Measurements from ENCODE around the gene SV2C. TPM values are rescaled to one million over a fixed set of nuclear protein-coding genes. Genes with fewer than 3 reads are reported as not detected.

Gene SV2C
- polyA plus RNA-seq, 3 donors: 0.01 to 0.02 TPM; not detected in 1

DNA sequence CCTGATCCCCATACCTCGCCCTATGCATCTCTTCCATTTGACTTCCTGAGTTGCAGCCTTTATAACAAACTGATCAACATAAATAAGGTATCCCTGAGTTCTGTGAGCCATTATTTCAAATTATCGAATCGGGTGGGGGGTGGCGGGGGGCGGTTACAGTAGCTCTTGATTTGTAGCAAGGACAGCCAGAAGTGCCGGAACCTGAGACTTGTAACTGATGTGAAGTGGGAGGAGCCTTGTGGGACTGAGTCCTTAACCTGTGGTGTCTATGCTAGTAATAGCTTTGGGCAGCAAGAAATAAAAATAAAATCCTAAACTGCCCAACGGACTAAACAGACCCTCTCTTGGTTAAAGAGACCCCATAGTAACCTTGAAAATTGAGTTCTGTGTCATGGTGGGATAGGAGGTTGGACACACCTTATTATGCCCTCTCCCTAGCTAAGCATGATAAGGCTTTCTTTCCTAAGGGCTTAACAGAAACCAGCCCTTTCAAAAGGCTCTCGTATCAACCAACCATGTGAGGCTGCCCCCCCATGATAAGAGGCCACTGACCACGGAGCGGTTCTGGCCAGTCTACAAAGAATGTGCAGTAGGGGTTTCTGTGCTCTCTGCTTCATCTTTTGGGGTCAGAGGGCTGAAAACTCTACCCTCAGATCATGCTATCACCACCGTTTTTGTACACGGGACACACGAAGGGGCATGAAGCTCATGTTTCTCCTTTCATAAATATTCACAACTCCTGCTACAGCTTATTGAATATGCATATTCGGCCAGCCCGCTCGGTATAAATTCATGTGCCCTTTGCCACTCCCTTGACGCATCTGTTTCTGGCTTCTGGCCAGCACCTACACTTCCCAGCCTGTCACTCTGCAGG, 280.4 kb downstream of the SV2C start:
- WGBS (ENCODE audit: insufficient coverage): 91% methylated on average over 12 of the region's 17 CpGs
- no peak overlapping the region for H3K4me3 Mint-ChIP-seq
- no peaks in the 10 kb centered on the region for H3K36me3 ChIP-seq (replicated peaks in 1 of 2; ENCODE audit: control insufficient read depth in 1 of 2, insufficient read depth in 2 of 2, low read length in 2 of 2)
- no peaks in the 10 kb centered on the region for H3K79me2 ChIP-seq (ENCODE audit: insufficient read depth, low read length)
- TF ChIP-seq, protein P1, sequence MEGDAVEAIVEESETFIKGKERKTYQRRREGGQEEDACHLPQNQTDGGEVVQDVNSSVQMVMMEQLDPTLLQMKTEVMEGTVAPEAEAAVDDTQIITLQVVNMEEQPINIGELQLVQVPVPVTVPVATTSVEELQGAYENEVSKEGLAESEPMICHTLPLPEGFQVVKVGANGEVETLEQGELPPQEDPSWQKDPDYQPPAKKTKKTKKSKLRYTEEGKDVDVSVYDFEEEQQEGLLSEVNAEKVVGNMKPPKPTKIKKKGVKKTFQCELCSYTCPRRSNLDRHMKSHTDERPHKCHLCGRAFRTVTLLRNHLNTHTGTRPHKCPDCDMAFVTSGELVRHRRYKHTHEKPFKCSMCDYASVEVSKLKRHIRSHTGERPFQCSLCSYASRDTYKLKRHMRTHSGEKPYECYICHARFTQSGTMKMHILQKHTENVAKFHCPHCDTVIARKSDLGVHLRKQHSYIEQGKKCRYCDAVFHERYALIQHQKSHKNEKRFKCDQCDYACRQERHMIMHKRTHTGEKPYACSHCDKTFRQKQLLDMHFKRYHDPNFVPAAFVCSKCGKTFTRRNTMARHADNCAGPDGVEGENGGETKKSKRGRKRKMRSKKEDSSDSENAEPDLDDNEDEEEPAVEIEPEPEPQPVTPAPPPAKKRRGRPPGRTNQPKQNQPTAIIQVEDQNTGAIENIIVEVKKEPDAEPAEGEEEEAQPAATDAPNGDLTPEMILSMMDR (IDR thresholded peaks at IDR 0.05): no peak
- peaks cover 0 to 4% (median 0%) of the 10 kb centered on the region in 7 donors for H3K9me3 Mint-ChIP-seq
- H3K4me1 Mint-ChIP-seq: peaks cover 59% of the 10 kb centered on the region
- H3K9ac ChIP-seq (ENCODE audit: insufficient read depth, low read length, poor library complexity, severe bottlenecking): no peak overlapping the region
- H4K20me1 ChIP-seq (ENCODE audit: insufficient read depth, low read length): no peaks in the 10 kb centered on the region
- peak overlapping the region in 2 of 7 donors; percentile 64 to 68 for H3K27ac Mint-ChIP-seq
- H2AFZ ChIP-seq (ENCODE audit: insufficient read depth, low read depth, low read length, poor library complexity, severe bottlenecking): no peak overlapping the region
- peaks cover 0 to 3% of the 10 kb centered on the region in 2 donors for H3K36me3 Mint-ChIP-seq
- H3K4me3 ChIP-seq (replicated peaks in 1 of 3; ENCODE audit: low read depth in 2 of 3, low read length in 3 of 3): no peak overlapping the region
- H3K4me1 ChIP-seq (ENCODE audit: control insufficient read depth in 1 of 2, insufficient read depth in 2 of 2, low read length in 2 of 2): peaks cover 19 to 31% of the 10 kb centered on the region in 2 donors
- intact Hi-C loops (cut with micrococcal nuclease): no loop called here
- H3K9me3 ChIP-seq (replicated peaks in 1 of 2; ENCODE audit: control insufficient read depth in 1 of 2, insufficient read depth in 1 of 2, low read length in 2 of 2): no peaks in the 10 kb centered on the region
- H3K27ac ChIP-seq (ENCODE audit: low read depth in 1 of 2, low read length in 2 of 2): no peak overlapping the region
- no peak overlapping the region for H3K4me2 ChIP-seq (replicated peaks; ENCODE audit: extremely low read depth, low read length, poor library complexity, severe bottlenecking)
- peaks cover 1 to 3% (median 3%) of the 10 kb centered on the region in 3 donors for H3K27me3 Mint-ChIP-seq (ENCODE audit: low read depth in 3 of 3)
- no peaks in the 10 kb centered on the region for H3K27me3 ChIP-seq (ENCODE audit: control insufficient read depth in 2 of 2, insufficient read depth in 2 of 2, low read length in 2 of 2)
- DNase-seq: peak in 1 of 3 donors; percentile 27

DNA sequence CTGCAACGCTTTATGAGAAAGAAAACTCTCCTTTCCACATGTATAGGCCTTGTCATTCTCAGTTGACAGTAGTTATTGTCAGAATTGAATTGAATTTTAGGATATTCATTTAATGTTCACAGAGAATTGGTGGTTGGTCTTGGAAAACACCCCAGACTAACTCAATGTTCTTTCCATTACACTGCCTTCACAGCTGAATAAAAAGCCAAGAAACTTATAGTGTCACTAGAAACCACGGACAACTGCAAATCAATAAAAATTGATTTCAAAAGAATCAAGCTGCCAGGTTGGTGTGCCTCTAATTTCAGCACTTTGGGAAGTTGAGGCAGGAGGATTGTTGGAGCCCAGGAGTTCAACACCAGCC, 281.0 kb downstream of the SV2C start:
- TF ChIP-seq, protein P1 (IDR thresholded peaks at IDR 0.05): no peak
- H3K27me3 Mint-ChIP-seq (ENCODE audit: low read depth in 3 of 3): peaks cover 0 to 5% (median 3%) of the 10 kb centered on the region in 3 donors
- WGBS (ENCODE audit: insufficient coverage): no CpG with 5 or more reads among the region's 2 CpGs
- intact Hi-C loops (cut with micrococcal nuclease): no loop called here
- H3K4me2 ChIP-seq (replicated peaks; ENCODE audit: extremely low read depth, low read length, poor library complexity, severe bottlenecking): no peak overlapping the region
- no peak overlapping the region for H3K27ac ChIP-seq (ENCODE audit: low read depth in 1 of 2, low read length in 2 of 2)
- H3K4me3 ChIP-seq (replicated peaks in 1 of 3; ENCODE audit: low read depth in 2 of 3, low read length in 3 of 3): no peak overlapping the region
- H3K79me2 ChIP-seq (ENCODE audit: insufficient read depth, low read length): no peaks in the 10 kb centered on the region
- H3K4me1 Mint-ChIP-seq: peaks cover 59% of the 10 kb centered on the region
- peaks cover 0 to 4% (median 3%) of the 10 kb centered on the region in 7 donors for H3K9me3 Mint-ChIP-seq
- H3K9ac ChIP-seq (ENCODE audit: insufficient read depth, low read length, poor library complexity, severe bottlenecking): no peak overlapping the region
- H3K27me3 ChIP-seq (ENCODE audit: control insufficient read depth in 2 of 2, insufficient read depth in 2 of 2, low read length in 2 of 2): no peaks in the 10 kb centered on the region
- H3K4me3 Mint-ChIP-seq: no peak overlapping the region
- peaks cover 1 to 3% of the 10 kb centered on the region in 2 donors for H3K36me3 Mint-ChIP-seq
- no peak overlapping the region for H3K27ac Mint-ChIP-seq
- H3K36me3 ChIP-seq (replicated peaks in 1 of 2; ENCODE audit: control insufficient read depth in 1 of 2, insufficient read depth in 2 of 2, low read length in 2 of 2): no peaks in the 10 kb centered on the region
- H2AFZ ChIP-seq (ENCODE audit: insufficient read depth, low read depth, low read length, poor library complexity, severe bottlenecking): no peak overlapping the region
- DNase-seq: no peak
- no peaks in the 10 kb centered on the region for H4K20me1 ChIP-seq (ENCODE audit: insufficient read depth, low read length)
- peaks cover 19 to 31% of the 10 kb centered on the region in 2 donors for H3K4me1 ChIP-seq (ENCODE audit: control insufficient read depth in 1 of 2, insufficient read depth in 2 of 2, low read length in 2 of 2)
- no peaks in the 10 kb centered on the region for H3K9me3 ChIP-seq (replicated peaks in 1 of 2; ENCODE audit: control insufficient read depth in 1 of 2, insufficient read depth in 1 of 2, low read length in 2 of 2)

Measured in CD14-positive monocyte (primary cell).